Fibroblast of lung (primary cell): Measurements from ENCODE around the gene ANKRD13B. TPM values are rescaled to one million over a fixed set of nuclear protein-coding genes. Genes with fewer than 3 reads are reported as not detected.

ENCODE experiments used
- DNase-seq, 2 donors: peaks; one replicate each; pipeline versions ENCODE4 v3.0.0 to v3.0.0-alpha.2; 2010; ENCODE audit warnings: low read depth in 2 of 2
- H2AFZ ChIP-seq: 2 replicates; pipeline ENCODE4 v1.5.1; 2012; ENCODE audit warnings: low read length, control low read depth, inconsistent platforms
- H3K27ac ChIP-seq: 2 replicates; pipeline ENCODE4 v1.5.1; 2011; ENCODE audit warnings: low read length, control low read depth; ENCODE audit not compliant: insufficient read depth
- H3K27me3 ChIP-seq: 2 replicates; pipeline ENCODE4 v1.5.1; 2011; ENCODE audit warnings: mild to moderate bottlenecking, low read length; ENCODE audit not compliant: control insufficient read depth, insufficient read depth
- H3K36me3 ChIP-seq: 2 replicates; pipeline ENCODE4 v1.5.1; 2011; ENCODE audit warnings: low read length; ENCODE audit not compliant: control insufficient read depth, insufficient read depth
- H3K4me1 ChIP-seq: 2 replicates; pipeline ENCODE4 v1.5.1; 2011; ENCODE audit warnings: low read length; ENCODE audit not compliant: control insufficient read depth, insufficient read depth; ENCODE audit errors: extremely low read depth
- H3K4me2 ChIP-seq: 2 replicates; pipeline ENCODE4 v1.5.1; 2011; ENCODE audit warnings: low read length, control low read depth; ENCODE audit not compliant: insufficient read depth; ENCODE audit errors: extremely low read depth
- H3K4me3 ChIP-seq, 4 experiments: fragments of 200-600 bp in 1 of 4; sonication (generic) in 1 of 4; replicated peaks in 1 of 4; 2 replicates each; pipeline ENCODE4 v1.5.1; 2011 to 2016; ENCODE audit warnings: low read length in 4 of 4, low read depth in 3 of 4, mild to moderate bottlenecking in 3 of 4, control low read depth in 2 of 4, inconsistent platforms in 1 of 4, mixed read lengths in 1 of 4; ENCODE audit not compliant: insufficient read depth in 1 of 4; ENCODE audit errors: control extremely low read depth in 1 of 4
- H3K79me2 ChIP-seq: 2 replicates; pipeline ENCODE4 v1.5.1; 2012; ENCODE audit warnings: mild to moderate bottlenecking, low read length, inconsistent platforms; ENCODE audit not compliant: control insufficient read depth, insufficient read depth
- H3K9ac ChIP-seq: 2 replicates; pipeline ENCODE4 v1.5.1; 2011; ENCODE audit warnings: mild to moderate bottlenecking, low read length, control low read depth; ENCODE audit not compliant: insufficient read depth
- H3K9me3 ChIP-seq: 2 replicates; pipeline ENCODE4 v1.5.1; 2012; ENCODE audit warnings: low read depth, low read length; ENCODE audit not compliant: control insufficient read depth, insufficient read depth
- H4K20me1 ChIP-seq: 2 replicates; pipeline ENCODE4 v1.5.1; 2011; ENCODE audit warnings: low read length; ENCODE audit not compliant: control insufficient read depth, insufficient read depth; ENCODE audit errors: extremely low read depth
- EZH2 ChIP-seq: IDR thresholded peaks from 2 replicates; pipeline ENCODE4 v1.5.1; 2012; ENCODE audit warnings: low read length, control low read depth, mild to moderate bottlenecking; ENCODE audit errors: missing control alignments
- polyA plus RNA-seq, 2 donors: library from polyadenylated mRNA; depleted of rRNA in 1 of 2; stranded (reverse) in 1 of 2; unstranded in 1 of 2; fragments of >200 nt; gene quantifications; 2 replicates each; pipeline ENCODE4 v1.2.1, GENCODE V29; 2011 to 2012; ENCODE audit warnings: missing spikeins in 1 of 2
- total RNA-seq: library from RNA; depleted of rRNA; stranded (reverse); fragments of >200 nt; gene quantifications from 2 replicates; pipeline ENCODE4 v1.2.1, GENCODE V29; 2014
- TF ChIP-seq, protein P1 (sequence below), 2 donors: IDR thresholded peaks in 1 of 2; conservative IDR thresholded peaks in 1 of 2; 1 replicate in 1 of 2; 2 replicates in 1 of 2; pipeline ENCODE4 v1.5.1; 2011 to 2012; ENCODE audit warnings: low read length in 2 of 2, control low read depth in 1 of 2, inconsistent platforms in 1 of 2, low read depth in 1 of 2, mild to moderate bottlenecking in 1 of 2

The ANKRD13B gene
- total and polyA plus RNA-seq, 2 donors (not counting 1 experiment from before 2014, with no cell fraction given), result 1.4 to 6.3 TPM

- Histone ChIP-seq H3K9ac (no peak overlapping the region), H3K36me3 (no peaks in the 10 kb centered on the region), H3K4me1 (peaks cover 10% of the 10 kb centered on the region), H3K27me3 (no peaks in the 10 kb centered on the region), H2AFZ (peak overlapping the region; percentile 39), H3K27ac (no peak overlapping the region), H3K4me2 (peak overlapping the region; percentile 41), H4K20me1 (no peaks in the 10 kb centered on the region), H3K9me3 (no peaks in the 10 kb centered on the region), H3K4me3 (peak overlapping the region in 1 of 4 experiments; percentile 27), H3K79me2 (no peaks in the 10 kb centered on the region)
- peak; percentile 75 to 87 for DNase-seq
- TF ChIP-seq, protein P1, sequence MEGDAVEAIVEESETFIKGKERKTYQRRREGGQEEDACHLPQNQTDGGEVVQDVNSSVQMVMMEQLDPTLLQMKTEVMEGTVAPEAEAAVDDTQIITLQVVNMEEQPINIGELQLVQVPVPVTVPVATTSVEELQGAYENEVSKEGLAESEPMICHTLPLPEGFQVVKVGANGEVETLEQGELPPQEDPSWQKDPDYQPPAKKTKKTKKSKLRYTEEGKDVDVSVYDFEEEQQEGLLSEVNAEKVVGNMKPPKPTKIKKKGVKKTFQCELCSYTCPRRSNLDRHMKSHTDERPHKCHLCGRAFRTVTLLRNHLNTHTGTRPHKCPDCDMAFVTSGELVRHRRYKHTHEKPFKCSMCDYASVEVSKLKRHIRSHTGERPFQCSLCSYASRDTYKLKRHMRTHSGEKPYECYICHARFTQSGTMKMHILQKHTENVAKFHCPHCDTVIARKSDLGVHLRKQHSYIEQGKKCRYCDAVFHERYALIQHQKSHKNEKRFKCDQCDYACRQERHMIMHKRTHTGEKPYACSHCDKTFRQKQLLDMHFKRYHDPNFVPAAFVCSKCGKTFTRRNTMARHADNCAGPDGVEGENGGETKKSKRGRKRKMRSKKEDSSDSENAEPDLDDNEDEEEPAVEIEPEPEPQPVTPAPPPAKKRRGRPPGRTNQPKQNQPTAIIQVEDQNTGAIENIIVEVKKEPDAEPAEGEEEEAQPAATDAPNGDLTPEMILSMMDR (conservative IDR thresholded peaks at IDR 0.05 in 1 of 2, IDR thresholded peaks at IDR 0.05 in 1 of 2; ENCODE audit: low read depth in 1 of 2, low read length in 2 of 2), result peak; percentile 39 to 61
- no peak for TF ChIP-seq EZH2
Measured at GRCh38 chr17:29613352-29613837, 20.5 kb downstream of the ANKRD13B start.

- DNase-seq, result no peak
- no peaks in the 10 kb centered on the region for H4K20me1 ChIP-seq
- H3K4me1 ChIP-seq, result peaks cover 11% of the 10 kb centered on the region
- peak overlapping the region; percentile 39 for H2AFZ ChIP-seq
- no peaks in the 10 kb centered on the region for H3K27me3 ChIP-seq
- TF ChIP-seq, protein P1 (conservative IDR thresholded peaks at IDR 0.05 in 1 of 2, IDR thresholded peaks at IDR 0.05 in 1 of 2; ENCODE audit: low read depth in 1 of 2, low read length in 2 of 2), result no peak
- TF ChIP-seq EZH2, result no peak
- H3K4me2 ChIP-seq, result peak overlapping the region; percentile 41
- H3K9ac ChIP-seq, result no peak overlapping the region
- no peaks in the 10 kb centered on the region for H3K36me3 ChIP-seq
- no peaks in the 10 kb centered on the region for H3K9me3 ChIP-seq
- H3K27ac ChIP-seq, result no peak overlapping the region
- peak overlapping the region in 1 of 4 experiments; percentile 27 for H3K4me3 ChIP-seq
- H3K79me2 ChIP-seq, result no peaks in the 10 kb centered on the region
Measured at GRCh38 chr17:29613856-29614255, 20.9 kb downstream of the ANKRD13B start.

- H2AFZ ChIP-seq, result no peak overlapping the region
- TF ChIP-seq EZH2, result no peak
- TF ChIP-seq, protein P1 (conservative IDR thresholded peaks at IDR 0.05 in 1 of 2, IDR thresholded peaks at IDR 0.05 in 1 of 2; ENCODE audit: low read depth in 1 of 2, low read length in 2 of 2), result no peak
- H3K36me3 ChIP-seq, result no peaks in the 10 kb centered on the region
- no peak for DNase-seq
- H3K27me3 ChIP-seq, result no peaks in the 10 kb centered on the region
- peaks cover 17% of the 10 kb centered on the region for H3K4me1 ChIP-seq
- H3K4me2 ChIP-seq, result no peak overlapping the region
- H3K79me2 ChIP-seq, result no peaks in the 10 kb centered on the region
- H3K27ac ChIP-seq, result no peak overlapping the region
- no peak overlapping the region for H3K4me3 ChIP-seq
- H4K20me1 ChIP-seq, result no peaks in the 10 kb centered on the region
- no peak overlapping the region for H3K9ac ChIP-seq
- no peaks in the 10 kb centered on the region for H3K9me3 ChIP-seq
Measured at GRCh38 chr17:29614349-29615047, 21.6 kb downstream of the ANKRD13B start.
